Naive thymus-derived CD4-positive, alpha-beta T cell (primary cell): Measurements from ENCODE around the gene CCDC85A. TPM values are rescaled to one million over a fixed set of nuclear protein-coding genes. Genes with fewer than 3 reads are reported as not detected.
A peak's percentile ranks its signal among the peaks of the same experiment; 100 is the strongest.

Experiments
- ATAC-seq: fragments of 150-1000 bp; cut with Tn5 transposase; 2 replicates; pipeline ENCODE4 v1.10.0; 2021; ENCODE audit warnings: mild to moderate bottlenecking, moderate library complexity
- CTCF ChIA-PET: fragments of 350-600 bp; sonication (Branson Sonifier 250); formaldehyde crosslinking; loops from one replicate; lab custom pipeline; 2021; ENCODE audit warnings: antibody characterized with exemption; lab: Charles Lee
- POLR2A ChIA-PET: fragments of 350-600 bp; sonication (Branson Sonifier 250); formaldehyde crosslinking; loops from one replicate; lab custom pipeline; 2021; ENCODE audit warnings: antibody characterized with exemption, inconsistent platforms; lab: Charles Lee
- DNase-seq, 9 donors: peaks; one replicate each; pipeline versions ENCODE4 v3.0.0 to v3.0.0-alpha.2; 2020 to 2022; ENCODE audit warnings: mixed read lengths in 1 of 9
- H3K27ac ChIP-seq: one replicate; pipeline ENCODE4 v1.7.0; 2013; ENCODE audit warnings: mild to moderate bottlenecking, low read depth, low read length, moderate library complexity
- H3K27me3 ChIP-seq, 2 donors: one replicate each; pipeline ENCODE4 v1.7.0; 2013; ENCODE audit warnings: low read length in 2 of 2, mild to moderate bottlenecking in 2 of 2, moderate library complexity in 2 of 2; ENCODE audit not compliant: control insufficient read depth in 2 of 2, insufficient read depth in 2 of 2
- H3K36me3 ChIP-seq, 3 experiments: 1 replicate in 2 of 3; 2 replicates in 1 of 3; pipeline ENCODE4 v1.7.0; 2013; ENCODE audit warnings: low read length in 3 of 3, mild to moderate bottlenecking in 3 of 3, moderate library complexity in 1 of 3; ENCODE audit not compliant: insufficient read depth in 3 of 3, control insufficient read depth in 2 of 3
- H3K4me1 ChIP-seq, 2 donors: one replicate each; pipeline ENCODE4 v1.7.0; 2013; ENCODE audit warnings: low read length in 2 of 2, mild to moderate bottlenecking in 2 of 2, moderate library complexity in 1 of 2; ENCODE audit not compliant: control insufficient read depth in 2 of 2, insufficient read depth in 2 of 2
- H3K4me3 ChIP-seq: 2 replicates; pipeline ENCODE4 v1.7.0; 2013; ENCODE audit warnings: mild to moderate bottlenecking, low read length
- H3K9me3 ChIP-seq, 3 experiments: 1 replicate in 2 of 3; 2 replicates in 1 of 3; pipeline ENCODE4 v1.7.0; 2013; ENCODE audit warnings: low read length in 3 of 3; ENCODE audit not compliant: control insufficient read depth in 2 of 3
- H3K27ac Mint-ChIP-seq, 9 donors: one replicate each; pipeline ENCODE4 v1.8.0; 2020 to 2022; ENCODE audit warnings: mixed read lengths in 9 of 9, mild to moderate bottlenecking in 8 of 9, moderate library complexity in 5 of 9, inconsistent platforms in 2 of 9
- H3K27me3 Mint-ChIP-seq, 5 donors: one replicate each; pipeline ENCODE4 v1.8.0; 2021 to 2022; ENCODE audit warnings: mixed read lengths in 5 of 5, mild to moderate bottlenecking in 1 of 5
- H3K36me3 Mint-ChIP-seq, 5 donors: one replicate each; pipeline ENCODE4 v1.8.0; 2020 to 2022; ENCODE audit warnings: mixed read lengths in 5 of 5, mild to moderate bottlenecking in 3 of 5, inconsistent platforms in 1 of 5
- H3K4me1 Mint-ChIP-seq, 7 donors: one replicate each; pipeline ENCODE4 v1.8.0; 2020 to 2022; ENCODE audit warnings: mixed read lengths in 7 of 7, mild to moderate bottlenecking in 3 of 7, inconsistent platforms in 1 of 7
- H3K4me3 Mint-ChIP-seq, 10 donors: one replicate each; pipeline ENCODE4 v1.8.0; 2020 to 2022; ENCODE audit warnings: mild to moderate bottlenecking in 10 of 10, mixed read lengths in 10 of 10, moderate library complexity in 6 of 10, inconsistent platforms in 2 of 10
- H3K9me3 Mint-ChIP-seq, 11 donors: one replicate each; pipeline ENCODE4 v1.8.0; 2020 to 2022; ENCODE audit warnings: mixed read lengths in 11 of 11, mild to moderate bottlenecking in 4 of 11, inconsistent platforms in 1 of 11, moderate library complexity in 1 of 11
- intact Hi-C, 2 donors: fragments of 100-400 bp; cut with micrococcal nuclease; formaldehyde crosslinking; loops; one replicate each; pipeline ENCODE4 v1.15.1; 2023
- polyA plus RNA-seq, 2 donors: library from polyadenylated mRNA; unstranded; fragments of 300-500 nt; fragmentation: Illumina TruSeq; gene quantifications; one replicate each; pipeline ENCODE4 v1.2.3, GENCODE V29; 2021
- total RNA-seq, 6 experiments: library from RNA in 5 of 6; stranded (reverse) in 5 of 6; gene quantifications; 1 replicate in 5 of 6; 2 replicates in 1 of 6; pipeline ENCODE4 v1.2.3 and lab custom pipeline; 2021 to 2026

Gene CCDC85A
- total and polyA plus RNA-seq, 7 experiments from 2014 or later = not detected

GRCh38 chr2:56177420-56178220, 6.2 kb upstream of the CCDC85A start:
- Mint-ChIP-seq H3K36me3 (peaks cover 0 to 6% (median 0%) of the 10 kb centered on the region in 5 donors), H3K27me3 (peaks cover 10 to 41% (median 30%) of the 10 kb centered on the region in 5 donors), H3K4me1 (peaks cover 0 to 7% (median under 1%) of the 10 kb centered on the region in 7 donors), H3K9me3 (peaks cover 0 to 2% (median 0%) of the 10 kb centered on the region in 11 donors), H3K4me3 (no peak overlapping the region), H3K27ac (no peak overlapping the region)
- H3K9me3 ChIP-seq = no peaks in the 10 kb centered on the region
- no peaks in the 10 kb centered on the region for H3K36me3 ChIP-seq
- ChIA-PET POLR2A (no interaction called here), CTCF (no interaction called here)
- DNase-seq = no peak
- no peak overlapping the region for H3K4me3 ChIP-seq
- H3K4me1 ChIP-seq = no peaks in the 10 kb centered on the region
- no peak overlapping the region for H3K27ac ChIP-seq
- no peak for ATAC-seq
- intact Hi-C loops = no loop called here
- H3K27me3 ChIP-seq = no peaks in the 10 kb centered on the region

GRCh38 chr2:56179931-56180330, 3.9 kb upstream of the CCDC85A start:
- Histone ChIP-seq H3K27me3 (peaks cover 0 to 3% of the 10 kb centered on the region in 2 donors), H3K4me1 (no peaks in the 10 kb centered on the region), H3K4me3 (no peak overlapping the region), H3K27ac (no peak overlapping the region), H3K36me3 (no peaks in the 10 kb centered on the region), H3K9me3 (no peaks in the 10 kb centered on the region)
- Mint-ChIP-seq H3K27me3 (peaks cover 21 to 50% (median 39%) of the 10 kb centered on the region in 5 donors), H3K9me3 (peaks cover 0 to 1% (median 0%) of the 10 kb centered on the region in 11 donors), H3K4me3 (no peak overlapping the region), H3K36me3 (peaks cover 0 to 6% (median 0%) of the 10 kb centered on the region in 5 donors), H3K27ac (no peak overlapping the region), H3K4me1 (peaks cover 0 to 11% (median 4%) of the 10 kb centered on the region in 7 donors)
- CTCF ChIA-PET = no interaction called here
- POLR2A ChIA-PET = no interaction called here
- intact Hi-C loops = loop anchor here in 1 of 2 donors (5.0 kb wide), 2 partner anchors 567 to 1317 kb away; no protein-coding TSS in a partner anchor
- ATAC-seq (no peak), DNase-seq (no peak)

GRCh38 chr2:56182420-56182819, 1.4 kb upstream of the CCDC85A start:
- Histone ChIP-seq H3K27me3 (peaks cover 0 to 7% of the 10 kb centered on the region in 2 donors), H3K9me3 (no peaks in the 10 kb centered on the region), H3K27ac (no peak overlapping the region), H3K4me1 (no peaks in the 10 kb centered on the region), H3K36me3 (no peaks in the 10 kb centered on the region), H3K4me3 (no peak overlapping the region)
- Mint-ChIP-seq H3K27ac (no peak overlapping the region), H3K27me3 (peaks cover 46 to 69% (median 64%) of the 10 kb centered on the region in 5 donors), H3K9me3 (no peaks in the 10 kb centered on the region), H3K4me1 (peaks cover 0 to 20% (median 9%) of the 10 kb centered on the region in 7 donors), H3K36me3 (peaks cover 0 to 6% (median 0%) of the 10 kb centered on the region in 5 donors), H3K4me3 (peak overlapping the region in 5 of 10 donors; percentile 2 to 61 (median 45))
- intact Hi-C loops = loop anchor here in 1 of 2 donors (5.0 kb wide), 2 partner anchors 565 to 1315 kb away; no protein-coding TSS in a partner anchor
- ATAC-seq (no peak), DNase-seq (no peak)
- ChIA-PET POLR2A (no interaction called here), CTCF (no interaction called here)

GRCh38 chr2:56184500-56185011, 766 bp downstream of the CCDC85A start:
- no peak for ATAC-seq
- peak overlapping the region in 2 of 10 donors; percentile 58 to 60 for H3K4me3 Mint-ChIP-seq

GRCh38 chr2:56185101-56185581, 1.4 kb downstream of the CCDC85A start:
- H3K36me3 ChIP-seq = no peaks in the 10 kb centered on the region
- no peaks in the 10 kb centered on the region for H3K9me3 ChIP-seq
- H3K4me3 Mint-ChIP-seq = peak overlapping the region; percentile 19 to 79 (median 58)
- no peak overlapping the region for H3K27ac Mint-ChIP-seq
- peaks cover 0 to 7% of the 10 kb centered on the region in 2 donors for H3K27me3 ChIP-seq
- H3K4me1 ChIP-seq = no peaks in the 10 kb centered on the region
- DNase-seq = no peak
- H3K27ac ChIP-seq = no peak overlapping the region
- H3K4me3 ChIP-seq = no peak overlapping the region
- peaks cover 58 to 73% (median 67%) of the 10 kb centered on the region in 5 donors for H3K27me3 Mint-ChIP-seq
- H3K4me1 Mint-ChIP-seq = peaks cover 0 to 20% (median 9%) of the 10 kb centered on the region in 7 donors
- intact Hi-C loops = no loop called here
- H3K36me3 Mint-ChIP-seq = peaks cover 0 to 6% (median 0%) of the 10 kb centered on the region in 5 donors
- no peak for ATAC-seq
- ChIA-PET CTCF (no interaction called here), POLR2A (no interaction called here)
- H3K9me3 Mint-ChIP-seq = peaks cover 0 to 4% (median 0%) of the 10 kb centered on the region in 11 donors

More at GRCh38 chr2:56184500-56185011, 766 bp downstream of the CCDC85A start:
- H3K36me3 ChIP-seq = no peaks in the 10 kb centered on the region
- ChIA-PET POLR2A (no interaction called here), CTCF (no interaction called here)
- no peak overlapping the region for H3K27ac Mint-ChIP-seq
- peak in 1 of 9 donors; percentile 23 for DNase-seq
- peaks cover 0 to 1% (median 0%) of the 10 kb centered on the region in 11 donors for H3K9me3 Mint-ChIP-seq
- H3K4me3 ChIP-seq = no peak overlapping the region
- peaks cover 0 to 20% (median 9%) of the 10 kb centered on the region in 7 donors for H3K4me1 Mint-ChIP-seq
- H3K27me3 ChIP-seq = peaks cover 0 to 7% of the 10 kb centered on the region in 2 donors
- no peak overlapping the region for H3K27ac ChIP-seq
- H3K4me1 ChIP-seq = no peaks in the 10 kb centered on the region
- peaks cover 0 to 6% (median 0%) of the 10 kb centered on the region in 5 donors for H3K36me3 Mint-ChIP-seq
- intact Hi-C loops = loop anchor here in 1 of 2 donors (5.0 kb wide), 2 partner anchors 563 to 1313 kb away; no protein-coding TSS in a partner anchor
- H3K9me3 ChIP-seq = no peaks in the 10 kb centered on the region
- H3K27me3 Mint-ChIP-seq = peaks cover 58 to 72% (median 67%) of the 10 kb centered on the region in 5 donors

- Histone ChIP-seq H3K4me3 (no peak overlapping the region), H3K9me3 (no peaks in the 10 kb centered on the region), H3K27me3 (peaks cover 0 to 7% of the 10 kb centered on the region in 2 donors), H3K36me3 (no peaks in the 10 kb centered on the region), H3K27ac (no peak overlapping the region), H3K4me1 (no peaks in the 10 kb centered on the region)
- intact Hi-C loops = no loop called here
- ATAC-seq (no peak), DNase-seq (no peak)
- Mint-ChIP-seq H3K4me3 (peak overlapping the region in 9 of 10 donors; percentile 12 to 70 (median 58)), H3K27ac (no peak overlapping the region), H3K9me3 (peaks cover 0 to 4% (median 0%) of the 10 kb centered on the region in 11 donors), H3K4me1 (peaks cover 0 to 20% (median 9%) of the 10 kb centered on the region in 7 donors), H3K27me3 (peaks cover 58 to 70% (median 68%) of the 10 kb centered on the region in 5 donors), H3K36me3 (peaks cover 0 to 6% (median 0%) of the 10 kb centered on the region in 5 donors)
- ChIA-PET POLR2A (no interaction called here), CTCF (no interaction called here)
These were observed 1.8 kb downstream of the CCDC85A start for GRCh38 chr2:56185582-56186046.
